Naive thymus-derived CD8-positive, alpha-beta T cell (primary cell): Measurements from ENCODE around the gene SGSM2. TPM values are rescaled to one million over a fixed set of nuclear protein-coding genes. Genes with fewer than 3 reads are reported as not detected.

ENCODE experiments used
- ATAC-seq, 2 donors: fragments of 150-1000 bp; cut with Tn5 transposase in 1 of 2; sonication (Bioruptor Pico), chemical (Tn5 transposase) in 1 of 2; 1 replicate in 1 of 2; 2 replicates in 1 of 2; pipeline ENCODE4 v1.10.0; 2021; ENCODE audit warnings: mild to moderate bottlenecking in 2 of 2, moderate library complexity in 2 of 2
- POLR2A ChIA-PET: fragments of 350-600 bp; sonication (Branson Sonifier 250); formaldehyde crosslinking; loops from one replicate; lab custom pipeline; 2021; ENCODE audit warnings: antibody characterized with exemption; lab: Charles Lee
- DNase-seq, 10 donors: peaks; one replicate each; pipeline versions ENCODE4 v3.0.0 to v3.0.0-alpha.2; 2020 to 2022
- H3K27ac Mint-ChIP-seq, 10 donors: one replicate each; pipeline ENCODE4 v1.8.0; 2020 to 2022; ENCODE audit warnings: mild to moderate bottlenecking in 10 of 10, mixed read lengths in 10 of 10, moderate library complexity in 4 of 10, inconsistent platforms in 1 of 10
- H3K27me3 Mint-ChIP-seq, 5 donors: one replicate each; pipeline ENCODE4 v1.8.0; 2021 to 2022; ENCODE audit warnings: mixed read lengths in 5 of 5
- H3K36me3 Mint-ChIP-seq, 3 donors: one replicate each; pipeline ENCODE4 v1.8.0; 2020 to 2022; ENCODE audit warnings: mixed read lengths in 3 of 3, mild to moderate bottlenecking in 2 of 3, inconsistent platforms in 1 of 3
- H3K4me1 Mint-ChIP-seq, 4 donors: one replicate each; pipeline ENCODE4 v1.8.0; 2021 to 2022; ENCODE audit warnings: mixed read lengths in 4 of 4
- H3K4me3 Mint-ChIP-seq, 10 donors: one replicate each; pipeline ENCODE4 v1.8.0; 2020 to 2022; ENCODE audit warnings: mild to moderate bottlenecking in 10 of 10, mixed read lengths in 10 of 10, moderate library complexity in 6 of 10, inconsistent platforms in 1 of 10
- H3K9me3 Mint-ChIP-seq, 9 donors: one replicate each; pipeline ENCODE4 v1.8.0; 2020 to 2022; ENCODE audit warnings: mixed read lengths in 9 of 9, mild to moderate bottlenecking in 3 of 9, inconsistent platforms in 1 of 9, moderate library complexity in 1 of 9
- polyA plus RNA-seq, 3 donors: library from polyadenylated mRNA; unstranded; fragments of 300-500 nt; fragmentation: Illumina TruSeq; gene quantifications; one replicate each; pipeline ENCODE4 v1.2.3, GENCODE V29; 2021
- total RNA-seq, 8 experiments: library from RNA in 2 of 8; stranded (reverse) in 2 of 8; gene quantifications; one replicate each; pipeline ENCODE4 v1.2.3 and lab custom pipeline; 2021 to 2026

SGSM2 gene, protein sequence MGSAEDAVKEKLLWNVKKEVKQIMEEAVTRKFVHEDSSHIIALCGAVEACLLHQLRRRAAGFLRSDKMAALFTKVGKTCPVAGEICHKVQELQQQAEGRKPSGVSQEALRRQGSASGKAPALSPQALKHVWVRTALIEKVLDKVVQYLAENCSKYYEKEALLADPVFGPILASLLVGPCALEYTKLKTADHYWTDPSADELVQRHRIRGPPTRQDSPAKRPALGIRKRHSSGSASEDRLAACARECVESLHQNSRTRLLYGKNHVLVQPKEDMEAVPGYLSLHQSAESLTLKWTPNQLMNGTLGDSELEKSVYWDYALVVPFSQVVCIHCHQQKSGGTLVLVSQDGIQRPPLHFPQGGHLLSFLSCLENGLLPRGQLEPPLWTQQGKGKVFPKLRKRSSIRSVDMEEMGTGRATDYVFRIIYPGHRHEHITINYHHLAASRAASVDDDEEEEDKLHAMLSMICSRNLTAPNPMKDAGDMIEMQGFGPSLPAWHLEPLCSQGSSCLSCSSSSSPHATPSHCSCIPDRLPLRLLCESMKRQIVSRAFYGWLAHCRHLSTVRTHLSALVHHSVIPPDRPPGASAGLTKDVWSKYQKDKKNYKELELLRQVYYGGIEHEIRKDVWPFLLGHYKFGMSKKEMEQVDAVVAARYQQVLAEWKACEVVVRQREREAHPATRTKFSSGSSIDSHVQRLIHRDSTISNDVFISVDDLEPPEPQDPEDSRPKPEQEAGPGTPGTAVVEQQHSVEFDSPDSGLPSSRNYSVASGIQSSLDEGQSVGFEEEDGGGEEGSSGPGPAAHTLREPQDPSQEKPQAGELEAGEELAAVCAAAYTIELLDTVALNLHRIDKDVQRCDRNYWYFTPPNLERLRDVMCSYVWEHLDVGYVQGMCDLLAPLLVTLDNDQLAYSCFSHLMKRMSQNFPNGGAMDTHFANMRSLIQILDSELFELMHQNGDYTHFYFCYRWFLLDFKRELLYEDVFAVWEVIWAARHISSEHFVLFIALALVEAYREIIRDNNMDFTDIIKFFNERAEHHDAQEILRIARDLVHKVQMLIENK
- total RNA-seq (100 to 1,000 TPM; 160 to 179 TPM), polyA plus RNA-seq (10 to 100 TPM; 12.1 to 22.6 (median 13.1) TPM), total RNA-seq (lab: John Stamatoyannopoulos, UW) (136 to 365 (median 256) reads per million in 6 experiments)

DNA sequence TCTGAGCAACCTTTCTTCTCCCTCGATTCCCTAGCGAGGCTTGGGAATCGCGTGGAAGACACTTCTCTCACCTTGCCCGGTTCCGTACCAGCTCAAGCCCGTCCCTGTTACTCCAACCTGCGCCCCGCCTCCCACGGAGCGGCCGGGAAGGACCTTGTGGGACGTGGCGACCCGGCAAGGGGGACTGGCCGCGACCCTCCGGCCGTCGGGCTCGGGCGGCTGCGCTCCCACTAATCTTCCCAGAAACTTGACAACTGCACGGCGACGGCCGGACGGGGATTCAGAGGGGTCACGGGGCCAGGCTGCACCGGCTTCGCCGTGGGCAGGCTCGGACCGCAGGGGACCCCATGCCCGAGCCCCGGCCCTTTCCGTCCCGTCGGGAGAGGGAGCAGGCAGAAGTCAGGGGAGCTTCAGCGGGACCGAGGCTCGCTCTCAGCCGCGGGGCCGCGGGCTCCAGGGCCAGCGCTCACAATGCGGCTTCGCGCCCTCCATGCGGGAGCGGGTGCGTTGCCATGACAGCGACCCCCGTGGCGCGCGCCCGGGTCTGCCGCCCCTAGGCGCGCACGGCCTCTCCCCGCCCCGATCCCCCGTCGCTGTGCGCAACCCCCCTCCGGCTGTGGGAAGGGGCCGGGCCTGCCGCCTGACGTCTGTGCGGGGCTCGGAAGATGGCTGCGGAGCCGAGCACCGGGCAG, at the start of gene SGSM2:
TSS of gene SGSM2 (plus strand) at position 650 of the 692 bp plus-strand sequence. CDS start 188 bp downstream, outside the sequence.
- DNase-seq, result peak; percentile 60 to 90 (median 78)
- H3K4me3 Mint-ChIP-seq, result peak within 1 kb of the TSS; percentile 86 to 100 (median 99)

DNA sequence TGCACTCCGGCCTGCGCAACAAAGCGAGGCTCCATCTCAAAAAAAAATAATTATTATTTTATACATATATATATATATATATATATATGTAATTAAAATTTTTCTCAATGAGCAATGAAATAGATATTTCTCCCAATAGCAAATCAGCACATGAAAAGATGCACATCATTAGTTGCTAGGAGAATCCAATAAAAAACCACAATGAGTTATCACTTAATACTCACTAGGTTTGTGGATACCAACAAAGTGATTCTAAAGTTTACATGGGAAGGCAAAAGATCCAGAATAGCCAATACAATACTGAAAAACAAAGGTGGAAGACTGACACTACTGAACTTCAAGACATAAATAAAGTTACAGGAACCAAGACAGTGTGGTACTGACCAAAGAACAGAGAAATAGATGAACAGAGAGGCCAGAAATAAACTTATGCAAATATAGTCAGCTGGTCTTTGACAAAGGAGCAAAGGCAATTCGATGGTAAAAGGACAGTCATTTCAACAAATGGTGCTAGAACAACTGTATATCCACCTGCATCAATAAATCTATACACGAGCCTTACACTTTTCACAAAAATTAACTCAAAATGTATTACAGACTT, 47.3 kb upstream of the SGSM2 start:
- Mint-ChIP-seq H3K36me3 (peaks cover 10 to 94% (median 16%) of the 10 kb centered on the region in 3 donors), H3K27ac (peak overlapping the region in 1 of 10 donors; percentile 59), H3K4me1 (peaks cover 0 to 17% (median 14%) of the 10 kb centered on the region in 4 donors), H3K9me3 (no peaks in the 10 kb centered on the region), H3K27me3 (no peaks in the 10 kb centered on the region), H3K4me3 (no peak overlapping the region)
- no peak for ATAC-seq
- DNase-seq, result no peak
- POLR2A ChIA-PET, result no interaction called here

More for the DNA sequence above, at the start of gene SGSM2:
- Mint-ChIP-seq H3K36me3 (peaks cover 6 to 11% (median 8%) of the 10 kb centered on the region in 3 donors), H3K9me3 (no peaks in the 10 kb centered on the region), H3K27ac (peak within 1 kb of the TSS; percentile 93 to 99 (median 97)), H3K27me3 (no peaks in the 10 kb centered on the region), H3K4me1 (peaks cover 16 to 41% (median 25%) of the 10 kb centered on the region in 4 donors)
- POLR2A ChIA-PET, result interaction anchor here (0.8 to 4.2 kb wide), 18 partner anchors 10 to 292 kb away, joined by 3 to 38 read pairs (median 4); partner anchors contain the start of genes MNT, PAFAH1B1, SMG6 and SRR
- ATAC-seq, result peak; percentile 71 to 75

- Mint-ChIP-seq H3K27ac (peak overlapping the region in 3 of 10 donors; percentile 0 to 37 (median 16)), H3K4me1 (peaks cover 14 to 32% (median 29%) of the 10 kb centered on the region in 4 donors), H3K36me3 (peaks cover 20 to 96% (median 21%) of the 10 kb centered on the region in 3 donors), H3K4me3 (no peak overlapping the region), H3K27me3 (no peaks in the 10 kb centered on the region), H3K9me3 (no peaks in the 10 kb centered on the region)
- ATAC-seq (no peak), DNase-seq (no peak)
- POLR2A ChIA-PET, result interaction anchor here (0.5 kb wide), 1 partner anchor 709 kb away, joined by 4 read pairs; no protein-coding TSS in a partner anchor
These were observed 45.2 kb upstream of the SGSM2 start for GRCh38 chr17:2292100-2292499.

- H3K4me3 Mint-ChIP-seq, result no peak overlapping the region
- DNase-seq (no peak), ATAC-seq (no peak)
- POLR2A ChIA-PET, result no interaction called here
- no peaks in the 10 kb centered on the region for H3K9me3 Mint-ChIP-seq
- H3K27ac Mint-ChIP-seq, result peak overlapping the region in 7 of 10 donors; percentile 32 to 77 (median 54)
- H3K27me3 Mint-ChIP-seq, result no peaks in the 10 kb centered on the region
- H3K4me1 Mint-ChIP-seq, result peaks cover 28 to 54% (median 45%) of the 10 kb centered on the region in 4 donors
- H3K36me3 Mint-ChIP-seq, result peaks cover 18 to 96% (median 34%) of the 10 kb centered on the region in 3 donors
These were observed 41.7 kb upstream of the SGSM2 start for GRCh38 chr17:2295575-2295974.

- Mint-ChIP-seq H3K36me3 (peaks cover 16 to 82% (median 27%) of the 10 kb centered on the region in 3 donors), H3K27ac (peak overlapping the region in 1 of 10 donors; percentile 24), H3K9me3 (no peaks in the 10 kb centered on the region), H3K4me1 (peaks cover 39 to 67% (median 53%) of the 10 kb centered on the region in 4 donors), H3K4me3 (no peak overlapping the region), H3K27me3 (no peaks in the 10 kb centered on the region)
- POLR2A ChIA-PET, result interaction anchor here (0.6 kb wide), 1 partner anchor 252 kb away, joined by 3 read pairs; no protein-coding TSS in a partner anchor
- DNase-seq, result no peak
- ATAC-seq, result no peak
These were observed 40.3 kb upstream of the SGSM2 start for GRCh38 chr17:2297023-2297422.

DNA sequence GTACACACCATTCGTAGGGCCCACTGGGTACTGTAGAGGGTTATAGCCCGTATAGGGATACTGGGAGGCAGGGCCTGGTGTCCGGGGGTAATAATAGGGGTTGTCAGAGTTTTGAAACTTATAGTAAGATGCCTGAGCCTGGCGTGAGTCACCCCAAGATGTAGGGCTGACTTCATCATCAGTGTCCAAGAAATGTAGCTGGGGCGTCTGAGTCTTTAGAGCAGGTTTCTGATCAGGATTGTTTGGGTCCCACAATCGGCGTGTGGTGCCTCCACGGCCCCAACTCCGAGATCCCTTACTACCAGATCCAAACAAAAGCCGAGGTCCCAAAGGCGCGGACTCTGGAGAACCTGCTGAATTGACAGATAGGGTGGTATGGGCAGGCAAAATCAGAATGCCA, 38.2 kb upstream of the SGSM2 start:
- POLR2A ChIA-PET, result no interaction called here
- no peak overlapping the region for H3K27ac Mint-ChIP-seq
- H3K4me3 Mint-ChIP-seq, result no peak overlapping the region
- no peak for ATAC-seq
- DNase-seq, result no peak
- no peaks in the 10 kb centered on the region for H3K27me3 Mint-ChIP-seq
- no peaks in the 10 kb centered on the region for H3K9me3 Mint-ChIP-seq
- H3K4me1 Mint-ChIP-seq, result peaks cover 34 to 69% (median 52%) of the 10 kb centered on the region in 4 donors
- H3K36me3 Mint-ChIP-seq, result peaks cover 13 to 63% (median 24%) of the 10 kb centered on the region in 3 donors

DNA sequence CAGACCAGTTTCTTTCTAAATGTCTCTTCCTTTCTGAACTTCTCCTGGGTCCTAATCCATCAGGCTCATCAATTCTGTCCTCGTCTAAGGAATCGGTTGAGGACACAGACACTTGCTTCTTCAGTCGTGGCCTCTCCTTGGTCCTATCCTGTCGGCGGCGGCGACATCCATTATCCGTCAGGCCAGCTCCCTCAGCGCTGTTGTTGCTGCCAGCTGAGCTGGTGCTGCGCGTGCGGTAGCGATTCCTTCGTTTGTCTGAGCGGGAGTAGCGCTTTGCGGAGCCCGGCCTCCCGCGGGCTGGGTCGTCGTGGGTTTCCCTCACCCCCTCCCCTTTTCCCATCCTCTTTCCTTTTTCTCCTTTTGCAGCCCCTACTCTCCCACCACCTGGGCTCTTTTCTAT, 37.5 kb upstream of the SGSM2 start:
- Mint-ChIP-seq H3K27ac (no peak overlapping the region), H3K4me1 (peaks cover 30 to 65% (median 50%) of the 10 kb centered on the region in 4 donors), H3K27me3 (no peaks in the 10 kb centered on the region), H3K4me3 (peak overlapping the region in 1 of 10 donors; percentile 39), H3K9me3 (no peaks in the 10 kb centered on the region), H3K36me3 (peaks cover 13 to 57% (median 24%) of the 10 kb centered on the region in 3 donors)
- ATAC-seq (no peak), DNase-seq (no peak)
- POLR2A ChIA-PET, result no interaction called here

- no peaks in the 10 kb centered on the region for H3K27me3 Mint-ChIP-seq
- H3K9me3 Mint-ChIP-seq, result no peaks in the 10 kb centered on the region
- H3K27ac Mint-ChIP-seq, result peak overlapping the region; percentile 57 to 95 (median 92)
- POLR2A ChIA-PET, result interaction anchor here (0.5 to 3.3 kb wide), 13 partner anchors 15 to 1509 kb away, joined by 3 to 34 read pairs (median 4); partner anchors contain the start of genes SGSM2 and TSR1
- H3K36me3 Mint-ChIP-seq, result peaks cover 4 to 31% (median 8%) of the 10 kb centered on the region in 3 donors
- H3K4me1 Mint-ChIP-seq, result peaks cover 17 to 47% (median 34%) of the 10 kb centered on the region in 4 donors
- H3K4me3 Mint-ChIP-seq, result peak overlapping the region; percentile 83 to 95 (median 92)
- ATAC-seq (peak in 1 of 2 donors; percentile 7), DNase-seq (peak in 2 of 10 donors; percentile 4 to 30)
These were observed 34.5 kb upstream of the SGSM2 start for GRCh38 chr17:2302778-2303203.

DNA sequence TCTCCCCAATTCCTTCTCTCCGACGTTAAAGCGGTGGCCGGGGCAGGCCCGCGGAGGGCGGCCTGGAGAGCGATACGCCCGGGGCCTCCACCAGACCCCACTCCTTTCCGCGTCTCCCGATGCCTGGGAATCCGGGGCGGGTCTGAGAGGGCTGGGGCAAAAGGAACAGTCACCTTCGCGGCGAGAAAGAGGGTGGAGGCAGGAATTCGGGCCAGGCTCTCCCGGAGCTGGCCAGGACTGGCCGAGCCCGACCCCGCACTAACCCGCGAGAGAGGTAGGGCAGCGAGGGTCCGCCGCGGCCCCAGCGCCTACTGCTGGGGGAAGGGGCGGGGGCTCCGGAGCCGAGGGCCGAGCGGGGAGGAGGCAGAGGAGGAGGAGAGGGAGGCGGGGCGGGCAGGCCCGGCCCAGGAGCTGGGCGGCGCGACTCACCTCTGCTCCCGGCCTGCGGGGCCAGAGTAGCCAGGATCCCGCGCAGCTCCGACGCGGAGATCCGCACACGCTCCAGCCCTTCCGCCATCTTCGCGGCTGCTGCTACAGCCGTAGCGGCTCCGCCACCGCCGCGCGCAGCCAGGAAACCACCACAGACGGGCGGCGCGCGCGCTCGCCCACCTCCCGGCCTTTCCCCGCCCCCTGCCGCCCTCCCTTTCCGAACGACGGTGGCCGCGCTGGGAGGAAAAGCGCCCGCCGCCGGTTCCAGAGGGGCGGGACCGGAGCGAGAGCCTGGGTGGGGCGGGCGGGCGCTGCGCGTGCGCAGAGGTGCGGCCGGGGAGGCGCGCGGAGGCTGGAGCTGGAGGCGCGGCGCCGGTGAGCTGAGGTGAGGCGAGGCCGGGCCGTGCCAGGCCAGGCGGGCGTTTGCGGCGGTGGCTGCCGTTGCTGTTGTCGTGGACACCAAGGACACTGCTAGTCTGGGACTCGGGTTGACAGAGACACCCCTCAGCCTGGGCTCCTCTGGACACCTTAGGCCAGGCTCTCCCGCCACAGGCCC, 33.8 kb upstream of the SGSM2 start, which contains the start of the genes SMG6 and SRR:
TSS of gene SMG6 (minus strand) at position 582 of the 985 bp plus-strand sequence. CDS start at position 517, 65 bp downstream.
TSS of gene SRR (plus strand) at position 747 of the 985 bp plus-strand sequence. CDS start 11,611 bp downstream, outside the sequence.
- H3K4me1 Mint-ChIP-seq, result peaks cover 17 to 43% (median 33%) of the 10 kb centered on the region in 4 donors
- DNase-seq (peak; percentile 85 to 97 (median 94)), ATAC-seq (peak; percentile 87 to 90)
- no peaks in the 10 kb centered on the region for H3K27me3 Mint-ChIP-seq
- POLR2A ChIA-PET, result interaction anchor here (0.5 to 3.3 kb wide), 12 partner anchors 12 to 623 kb away, joined by 3 to 34 read pairs (median 4); partner anchors contain the start of genes SGSM2 and TSR1
- peaks cover 4 to 24% (median 8%) of the 10 kb centered on the region in 3 donors for H3K36me3 Mint-ChIP-seq
- H3K9me3 Mint-ChIP-seq, result no peaks in the 10 kb centered on the region
- H3K27ac Mint-ChIP-seq, result peak within 1 kb of the TSS; percentile 57 to 95 (median 92)
- H3K4me3 Mint-ChIP-seq, result peak within 1 kb of the TSS; percentile 83 to 95 (median 92)

DNA sequence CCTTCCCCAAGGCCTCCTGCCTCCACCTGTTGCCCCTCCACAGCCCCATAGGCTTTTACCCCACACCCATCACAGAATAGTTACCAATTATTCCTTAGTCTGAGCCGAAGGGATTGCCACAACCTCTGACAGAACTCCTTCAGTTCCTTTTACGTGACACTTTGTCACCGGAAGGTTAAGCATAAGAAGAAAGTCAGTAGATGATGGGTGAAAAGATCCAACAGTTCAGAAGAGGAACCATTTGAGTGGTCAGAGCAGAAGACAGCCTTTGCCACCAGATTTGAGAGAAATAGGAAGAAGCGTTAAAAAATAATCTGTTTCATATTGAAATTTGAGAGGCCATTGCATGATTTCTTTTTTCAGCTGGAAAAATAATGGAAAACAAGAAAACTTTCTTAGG, 32.4 kb upstream of the SGSM2 start:
- peaks cover 15 to 39% (median 31%) of the 10 kb centered on the region in 4 donors for H3K4me1 Mint-ChIP-seq
- ATAC-seq, result no peak
- DNase-seq, result no peak
- no peaks in the 10 kb centered on the region for H3K27me3 Mint-ChIP-seq
- H3K4me3 Mint-ChIP-seq, result peak overlapping the region; percentile 52 to 83 (median 71)
- POLR2A ChIA-PET, result no interaction called here
- peaks cover 1 to 11% (median 3%) of the 10 kb centered on the region in 3 donors for H3K36me3 Mint-ChIP-seq
- H3K27ac Mint-ChIP-seq, result peak overlapping the region in 5 of 10 donors; percentile 14 to 63 (median 44)
- H3K9me3 Mint-ChIP-seq, result no peaks in the 10 kb centered on the region
